ENCODE results near the gene BHLHE40. TPM values are rescaled to one million over a fixed set of nuclear protein-coding genes. Genes with fewer than 3 reads are reported as not detected.

BHLHE40 gene
- total and polyA plus RNA-seq, 2 of the 13 experiments (the other 11 are each of a cell fraction or from before 2014, with no cell fraction given), result 1.8 to 51.0 TPM

- peaks cover 3 to 38% of the 10 kb centered on the region in 2 experiments; a peak in 3 of 5 replicates for H3K27me3 ChIP-seq (ENCODE audit: control insufficient read depth in 1 of 2, insufficient read depth in 2 of 2, low read length in 2 of 2)
- POLR2A ChIA-PET, result no interaction called here
- TF ChIP-seq ZNF777 (CRISPR knock-in tag; IDR thresholded peaks at IDR 0.05) (no peak), ZNF451 (CRISPR knock-in tag; IDR thresholded peaks at IDR 0.05) (no peak), HDAC1 (CRISPR knock-in tag; IDR thresholded peaks at IDR 0.05) (no peak), PBX2 (CRISPR knock-in tag; IDR thresholded peaks at IDR 0.05) (no peak), MNT (IDR thresholded peaks at IDR 0.05) (0 out of 2 replicates have a peak, but pooled peaks have one; percentile 28), FOXA1 (IDR thresholded peaks at IDR 0.05) (no peak), FOXA1 (CRISPR knock-in tag; IDR thresholded peaks at IDR 0.05) (peak; percentile 27; the same call in 1 of the 2 replicates), FOXA3 (CRISPR knock-in tag; IDR thresholded peaks at IDR 0.05) (peak; percentile 43; the same call in 1 of the 2 replicates), SAP130 (CRISPR knock-in tag; IDR thresholded peaks at IDR 0.05; ENCODE audit: low read depth) (peak; percentile 35; the same call in 1 of the 2 replicates), TCF7L2 (IDR thresholded peaks at IDR 0.05; ENCODE audit: low read depth, low read length) (no peak), FOXP1 (IDR thresholded peaks at IDR 0.05) (no peak), FOXP1 (CRISPR knock-in tag; IDR thresholded peaks at IDR 0.05) (peak; percentile 28; the same call in 1 of the 2 replicates), BHLHE40 (IDR thresholded peaks at IDR 0.05; ENCODE audit: low read length) (peak; percentile 82), MTF2 (CRISPR knock-in tag; IDR thresholded peaks at IDR 0.05; ENCODE audit: borderline replicate concordance) (no peak), HMGXB4 (CRISPR knock-in tag; IDR thresholded peaks at IDR 0.05; ENCODE audit: borderline replicate concordance in 1 of 2, low read depth in 1 of 2) (no peak), ZNF567 (CRISPR knock-in tag; IDR thresholded peaks at IDR 0.05; ENCODE audit: borderline replicate concordance) (no peak), ATF3 (CRISPR knock-in tag; IDR thresholded peaks at IDR 0.05) (no peak), TFE3 (CRISPR knock-in tag; IDR thresholded peaks at IDR 0.05) (peak; percentile 42; the same call in 1 of the 2 replicates), DR1 (CRISPR knock-in tag; IDR thresholded peaks at IDR 0.05) (no peak), MATR3 (CRISPR knock-in tag; IDR thresholded peaks at IDR 0.05) (no peak)
Observed at GRCh38 chr3:5005367-5005766, 26.1 kb downstream of the BHLHE40 start.

More at GRCh38 chr3:5005367-5005766, 26.1 kb downstream of the BHLHE40 start:
- in situ Hi-C loops (cut with HindIII; ENCODE audit: extremely low pct_ligation_motif_present, low pct_unique_long_range_greater_than_20kb) (no loop called here), intact Hi-C loops (cut with micrococcal nuclease; ENCODE audit: unreplicated experiment) (no loop called here)
- Histone ChIP-seq H4K20me1 (ENCODE audit: insufficient read depth, low read length) (no peaks in the 10 kb centered on the region), H3K4me2 (ENCODE audit: low read depth, low read length) (peak overlapping the region; percentile 63), H3K4me3 (replicated peaks in 1 of 3; ENCODE audit: insufficient read depth in 1 of 3, low read depth in 2 of 3, low read length in 3 of 3) (no peak overlapping the region), H3K27ac (ENCODE audit: extremely low read length, insufficient read depth, low read length) (no peak overlapping the region), H3K4me1 (ENCODE audit: insufficient read depth, low read length) (peaks cover 33% of the 10 kb centered on the region), H3K36me3 (replicated peaks in 1 of 2; ENCODE audit: control insufficient read depth in 1 of 2, insufficient read depth in 2 of 2, low read length in 2 of 2) (no peaks in the 10 kb centered on the region), H3K9me3 (ENCODE audit: low read length) (no peaks in the 10 kb centered on the region), H2AFZ (ENCODE audit: low read length) (no peak overlapping the region), H3K9ac (ENCODE audit: insufficient read depth, low read depth, low read length) (no peak overlapping the region; the same call in 1 of the 2 replicates), H3K79me2 (ENCODE audit: insufficient read depth, low read length) (no peaks in the 10 kb centered on the region)
- CTCF ChIA-PET (ENCODE audit: low intra/inter-chr PET ratio, low total read pairs), result no interaction called here
- BruUV-seq (replicated peaks), result no TSS peak
- DNase-seq (ENCODE audit: low spot score) (peak; percentile 25), FAIRE-seq (no peak), ATAC-seq (peak; percentile 75)
- WGBS (ENCODE audit: low lambda C conversion rate), result 9% methylated on average over 4 of the region's 4 CpGs
